MM.1S (cell line): ENCODE measurements around the gene LRPPRC.

Experiments
- CTCF ChIP-seq: fragments of 300-600 bp; sonication (generic); IDR thresholded peaks from 2 replicates; pipeline ENCODE4 v1.5.1; 2016; ENCODE audit warnings: antibody characterized with exemption, low read length, mixed read lengths
- EZH2 ChIP-seq: fragments of 300-600 bp; sonication (generic); optimal IDR thresholded peaks from 2 replicates; pipeline ENCODE3; 2017; ENCODE audit warnings: low read depth, mild to moderate bottlenecking, antibody characterized with exemption, low read length, mixed read lengths
- EZH2phosphoT487 ChIP-seq: fragments of 300-600 bp; sonication (generic); IDR thresholded peaks from 2 replicates; pipeline ENCODE4 v1.6.1; 2018; ENCODE audit warnings: antibody characterized with exemption, low read length

- TF ChIP-seq CTCF (peak; percentile 96), EZH2 (no peak), EZH2phosphoT487 (no peak)
Observed at GRCh38 chr2:43877782-43878464, 117.9 kb downstream of the LRPPRC start.
